H9 (cell line): ENCODE measurements around the gene SESN2. TPM values are rescaled to one million over a fixed set of nuclear protein-coding genes. Genes with fewer than 3 reads are reported as not detected.
A peak's percentile ranks its signal among the peaks of the same experiment; 100 is the strongest.

Source experiments
- DNase-seq: peaks from one replicate; pipeline ENCODE4 v3.0.0-alpha.2; 2017
- H2AFZ ChIP-seq: one replicate; pipeline ENCODE4 v1.6.1; 2013; ENCODE audit warnings: mild to moderate bottlenecking, low read length, control low read depth, moderate library complexity
- H2AK5ac ChIP-seq: 2 replicates; pipeline ENCODE4 v1.6.1; 2013; ENCODE audit warnings: low read length, control low read depth, mixed read lengths; ENCODE audit not compliant: insufficient read length
- H2BK120ac ChIP-seq: one replicate; pipeline ENCODE4 v1.6.1; 2013; ENCODE audit warnings: low read depth, mild to moderate bottlenecking, low read length, control low read depth, inconsistent platforms; ENCODE audit not compliant: poor library complexity, severe bottlenecking
- H2BK12ac ChIP-seq: 2 replicates; pipeline ENCODE4 v1.6.1; 2013; ENCODE audit warnings: low read length, control low read depth, mixed read lengths, low read depth; ENCODE audit not compliant: insufficient read length
- H2BK15ac ChIP-seq: 2 replicates; pipeline ENCODE4 v1.6.1; 2013; ENCODE audit warnings: low read depth, low read length, control low read depth
- H2BK20ac ChIP-seq: one replicate; pipeline ENCODE4 v1.6.1; 2013; ENCODE audit warnings: low read depth, mild to moderate bottlenecking, low read length, control low read depth, inconsistent platforms; ENCODE audit not compliant: poor library complexity, severe bottlenecking
- H2BK5ac ChIP-seq: 2 replicates; pipeline ENCODE4 v1.6.1; 2013; ENCODE audit warnings: low read length, control low read depth, mixed read lengths; ENCODE audit not compliant: insufficient read length
- H3K14ac ChIP-seq: 2 replicates; pipeline ENCODE4 v1.6.1; 2013; ENCODE audit warnings: low read length, control low read depth; ENCODE audit not compliant: insufficient read depth
- H3K18ac ChIP-seq: 2 replicates; pipeline ENCODE4 v1.6.1; 2013; ENCODE audit warnings: low read depth, mild to moderate bottlenecking, mixed read lengths, low read length, control low read depth; ENCODE audit not compliant: insufficient read length
- H3K23ac ChIP-seq: 2 replicates; pipeline ENCODE4 v1.6.1; 2013; ENCODE audit warnings: low read length, control low read depth, mixed read lengths, low read depth; ENCODE audit not compliant: insufficient read length
- H3K23me2 ChIP-seq: 2 replicates; pipeline ENCODE4 v1.6.1; 2013; ENCODE audit warnings: low read depth, mild to moderate bottlenecking, mixed read lengths, low read length, control low read depth; ENCODE audit not compliant: insufficient read length, poor library complexity, severe bottlenecking
- H3K27ac ChIP-seq: 2 replicates; pipeline ENCODE4 v1.5.1; 2013; ENCODE audit warnings: low read length, control low read depth, mixed read lengths, low read depth; ENCODE audit not compliant: insufficient read length
- H3K27me3 ChIP-seq: 2 replicates; pipeline ENCODE4 v1.6.1; 2013; ENCODE audit warnings: low read length, control low read depth, inconsistent platforms; ENCODE audit not compliant: insufficient read depth
- H3K4ac ChIP-seq: 2 replicates; pipeline ENCODE4 v1.6.1; 2013; ENCODE audit warnings: low read depth, mild to moderate bottlenecking, control low read depth, inconsistent platforms, low read length, moderate library complexity
- H3K4me1 ChIP-seq: 2 replicates; pipeline ENCODE4 v1.6.1; 2013; ENCODE audit warnings: low read length, control low read depth, inconsistent platforms; ENCODE audit not compliant: insufficient read depth
- H3K4me2 ChIP-seq: 2 replicates; pipeline ENCODE4 v1.6.1; 2013; ENCODE audit warnings: low read length, control low read depth, mixed read lengths; ENCODE audit not compliant: insufficient read length, insufficient read depth
- H3K56ac ChIP-seq: 2 replicates; pipeline ENCODE4 v1.6.1; 2013; ENCODE audit warnings: low read depth, mild to moderate bottlenecking, mixed read lengths, low read length, control low read depth; ENCODE audit not compliant: insufficient read length
- H3K79me1 ChIP-seq: 2 replicates; pipeline ENCODE4 v1.6.1; 2013; ENCODE audit warnings: low read depth, mild to moderate bottlenecking, moderate library complexity, low read length, control low read depth, inconsistent platforms; ENCODE audit not compliant: insufficient read depth, poor library complexity, severe bottlenecking
- H3K79me2 ChIP-seq: 2 replicates; pipeline ENCODE4 v1.6.1; 2013; ENCODE audit warnings: low read length, control low read depth, inconsistent platforms; ENCODE audit not compliant: insufficient read depth
- H3K9ac ChIP-seq: 2 replicates; pipeline ENCODE4 v1.6.1; 2013; ENCODE audit warnings: low read length, control low read depth, mixed read lengths; ENCODE audit not compliant: insufficient read length; ENCODE audit errors: extremely low read depth
- H3K9me3 ChIP-seq: one replicate; pipeline ENCODE4 v1.6.1; 2013; ENCODE audit warnings: low read depth, low read length, inconsistent platforms; ENCODE audit not compliant: control insufficient read depth
- H3T11ph ChIP-seq: one replicate; pipeline ENCODE4 v1.6.1; 2013; ENCODE audit warnings: mild to moderate bottlenecking, low read length, control low read depth, inconsistent platforms
- H4K20me1 ChIP-seq: one replicate; pipeline ENCODE4 v1.6.1; 2013; ENCODE audit not compliant: control insufficient read depth, insufficient read length, insufficient read depth
- H4K5ac ChIP-seq: 2 replicates; pipeline ENCODE4 v1.6.1; 2013; ENCODE audit warnings: low read depth, mild to moderate bottlenecking, mixed read lengths, low read length, control low read depth; ENCODE audit not compliant: insufficient read length
- H4K8ac ChIP-seq: replicated peaks from 2 replicates; pipeline ENCODE4 v1.6.1; 2013; ENCODE audit warnings: low read length, control low read depth, mixed read lengths, low read depth; ENCODE audit not compliant: insufficient read length
- H4K91ac ChIP-seq: 2 replicates; pipeline ENCODE4 v1.6.1; 2013; ENCODE audit warnings: low read depth, mild to moderate bottlenecking, moderate library complexity, mixed read lengths, low read length, control low read depth; ENCODE audit not compliant: insufficient read length
- H3K27ac Mint-ChIP-seq, 3 experiments: 2 replicates in 2 of 3; 3 replicates in 1 of 3; pipeline ENCODE4 v1.8.0; 2020 to 2021; ENCODE audit warnings: mixed read lengths in 3 of 3, mild to moderate bottlenecking in 1 of 3, moderate library complexity in 1 of 3
- H3K27me3 Mint-ChIP-seq: 2 replicates; pipeline ENCODE4 v1.8.0; 2021; ENCODE audit warnings: low read depth, mild to moderate bottlenecking, moderate library complexity, mixed read lengths
- H3K36me3 Mint-ChIP-seq, 3 experiments: 2 replicates in 2 of 3; 3 replicates in 1 of 3; pipeline ENCODE4 v1.8.0; 2020 to 2021; ENCODE audit warnings: low read depth in 3 of 3, mixed read lengths in 3 of 3; ENCODE audit not compliant: insufficient read depth in 1 of 3
- H3K4me1 Mint-ChIP-seq, 2 experiments: 2 replicates each; pipeline ENCODE4 v1.8.0; 2020; ENCODE audit warnings: mixed read lengths in 2 of 2
- H3K4me3 Mint-ChIP-seq, 2 experiments: 2 replicates in 1 of 2; 3 replicates in 1 of 2; pipeline ENCODE4 v1.8.0; 2020 to 2021; ENCODE audit warnings: mild to moderate bottlenecking in 2 of 2, mixed read lengths in 2 of 2, moderate library complexity in 1 of 2
- H3K9me3 Mint-ChIP-seq, 2 experiments: 2 replicates in 1 of 2; 3 replicates in 1 of 2; pipeline ENCODE4 v1.8.0; 2020; ENCODE audit warnings: mild to moderate bottlenecking in 2 of 2, mixed read lengths in 2 of 2, moderate library complexity in 1 of 2
- WGBS: extraction: QIAGEN DNeasy Blood & Tissue Kit; methylation state at CpG from one replicate; pipeline ENCODE4 v1.1.7; 2013; ENCODE audit warnings: missing lambda C conversion rate, low lambda C conversion rate, mixed read lengths; ENCODE audit not compliant: insufficient read length; ENCODE audit errors: extremely low coverage; 5-methylcytosine and 5-hydroxymethylcytosine counted together
- total RNA-seq: library from RNA; stranded (reverse); gene quantifications from 2 replicates; pipeline ENCODE4 v1.2.1, GENCODE V29; 2021
- TF ChIP-seq, protein P1 (sequence below): fragments of 200-600 bp; sonication (generic); conservative IDR thresholded peaks from 3 replicates; pipeline ENCODE4 v1.8.0; 2021; ENCODE audit warnings: antibody characterized with exemption, mild to moderate bottlenecking

Gene SESN2
- total RNA-seq, 1 experiment from 2014 or later: 24.6 TPM

DNA sequence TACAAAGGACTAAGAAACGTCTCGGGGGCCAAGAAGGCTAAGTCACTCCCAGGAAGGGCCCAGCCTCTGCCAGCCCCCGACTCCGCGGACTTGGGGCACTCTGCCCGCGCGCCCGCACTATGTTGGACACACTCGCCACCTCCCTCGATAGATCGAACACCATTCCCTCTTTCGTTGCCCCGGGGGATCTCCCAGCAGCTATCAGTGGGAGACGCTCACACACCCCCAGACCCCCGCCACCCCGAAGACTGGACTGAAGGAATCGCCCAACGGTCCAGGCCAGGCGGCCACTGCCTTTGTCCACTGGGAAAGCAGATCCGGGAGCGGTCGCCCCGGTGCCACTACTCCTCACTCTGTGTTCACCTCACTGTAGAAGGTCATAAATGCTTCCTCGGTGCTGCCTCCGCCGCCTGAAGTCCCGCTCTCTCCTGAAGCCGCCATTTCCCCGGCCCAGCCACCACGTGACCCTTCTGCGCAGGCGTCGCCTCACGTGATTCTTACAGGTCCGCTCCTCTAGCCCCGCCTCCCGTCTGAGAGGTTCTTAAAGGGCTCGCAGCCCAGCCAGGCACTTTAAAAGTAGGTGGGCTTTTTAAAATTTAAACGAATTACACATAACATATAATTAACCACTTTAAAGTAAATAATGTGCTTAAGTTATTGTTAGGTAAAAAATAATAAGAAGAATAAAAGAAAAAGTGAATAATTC, 26.6 kb upstream of the SESN2 start, which contains the start of gene DNAJC8:
DNAJC8 (minus strand) TSS at position 472 of the 706 bp plus-strand sequence; CDS start at position 441, 31 bp downstream.
- peaks cover 8% of the 10 kb centered on the region for H3K79me1 ChIP-seq
- peak within 1 kb of the TSS; percentile 95 for H3K4me2 ChIP-seq
- peak within 1 kb of the TSS; percentile 97 for H3K9ac ChIP-seq
- no peak within 1 kb of the TSS for H2BK5ac ChIP-seq
- Mint-ChIP-seq H3K4me3 (peak within 1 kb of the TSS; percentile 97 to 99), H3K4me1 (peaks cover 4 to 9% of the 10 kb centered on the region in 2 experiments; a peak in 3 of 4 replicates), H3K9me3 (peaks cover 0 to 3% of the 10 kb centered on the region in 2 experiments; a peak in 1 of 5 replicates), H3K27me3 (no peaks in the 10 kb centered on the region), H3K27ac (peak within 1 kb of the TSS; percentile 98 to 99 (median 98)), H3K36me3 (peaks cover 11 to 22% (median 16%) of the 10 kb centered on the region in 3 experiments; a peak in 6 of 7 replicates)
- no peak within 1 kb of the TSS for H3K23ac ChIP-seq
- TF ChIP-seq, protein P1, sequence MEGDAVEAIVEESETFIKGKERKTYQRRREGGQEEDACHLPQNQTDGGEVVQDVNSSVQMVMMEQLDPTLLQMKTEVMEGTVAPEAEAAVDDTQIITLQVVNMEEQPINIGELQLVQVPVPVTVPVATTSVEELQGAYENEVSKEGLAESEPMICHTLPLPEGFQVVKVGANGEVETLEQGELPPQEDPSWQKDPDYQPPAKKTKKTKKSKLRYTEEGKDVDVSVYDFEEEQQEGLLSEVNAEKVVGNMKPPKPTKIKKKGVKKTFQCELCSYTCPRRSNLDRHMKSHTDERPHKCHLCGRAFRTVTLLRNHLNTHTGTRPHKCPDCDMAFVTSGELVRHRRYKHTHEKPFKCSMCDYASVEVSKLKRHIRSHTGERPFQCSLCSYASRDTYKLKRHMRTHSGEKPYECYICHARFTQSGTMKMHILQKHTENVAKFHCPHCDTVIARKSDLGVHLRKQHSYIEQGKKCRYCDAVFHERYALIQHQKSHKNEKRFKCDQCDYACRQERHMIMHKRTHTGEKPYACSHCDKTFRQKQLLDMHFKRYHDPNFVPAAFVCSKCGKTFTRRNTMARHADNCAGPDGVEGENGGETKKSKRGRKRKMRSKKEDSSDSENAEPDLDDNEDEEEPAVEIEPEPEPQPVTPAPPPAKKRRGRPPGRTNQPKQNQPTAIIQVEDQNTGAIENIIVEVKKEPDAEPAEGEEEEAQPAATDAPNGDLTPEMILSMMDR: no peak
- H3K4ac ChIP-seq: no peak within 1 kb of the TSS
- no peak within 1 kb of the TSS for H3T11ph ChIP-seq
- no peak within 1 kb of the TSS for H3K18ac ChIP-seq
- H4K8ac ChIP-seq: no peak within 1 kb of the TSS
- peaks cover 14% of the 10 kb centered on the region for H3K23me2 ChIP-seq
- no peak within 1 kb of the TSS for H2AFZ ChIP-seq
- H4K91ac ChIP-seq: no peak within 1 kb of the TSS
- peak; percentile 93 for DNase-seq
- H2AK5ac ChIP-seq: no peak within 1 kb of the TSS
- H3K14ac ChIP-seq: peak within 1 kb of the TSS; percentile 60
- H3K9me3 ChIP-seq: no peaks in the 10 kb centered on the region
- no peak within 1 kb of the TSS for H3K27ac ChIP-seq
- H3K56ac ChIP-seq: peak within 1 kb of the TSS; percentile 69
- no peak within 1 kb of the TSS for H2BK12ac ChIP-seq
- H3K4me1 ChIP-seq: no peaks in the 10 kb centered on the region
- WGBS: no CpG with 5 or more reads among the region's 40 CpGs
- no peaks in the 10 kb centered on the region for H3K27me3 ChIP-seq
- no peak within 1 kb of the TSS for H2BK20ac ChIP-seq
- no peak within 1 kb of the TSS for H2BK15ac ChIP-seq
- no peak within 1 kb of the TSS for H4K5ac ChIP-seq
- peaks cover 16% of the 10 kb centered on the region; the same call in 1 of the 2 replicates for H3K79me2 ChIP-seq
- H2BK120ac ChIP-seq: no peak within 1 kb of the TSS
- no peaks in the 10 kb centered on the region for H4K20me1 ChIP-seq
